Measurements from ENCODE around the gene TPM1. TPM values are rescaled to one million over a fixed set of nuclear protein-coding genes. Genes with fewer than 3 reads are reported as not detected.
A peak's percentile ranks its signal among the peaks of the same experiment; 100 is the strongest.

TPM1 gene
- total and polyA plus RNA-seq, 2 of the 4 experiments (the other 2 are of a cell fraction): 661 to 1,623 TPM

DNA sequence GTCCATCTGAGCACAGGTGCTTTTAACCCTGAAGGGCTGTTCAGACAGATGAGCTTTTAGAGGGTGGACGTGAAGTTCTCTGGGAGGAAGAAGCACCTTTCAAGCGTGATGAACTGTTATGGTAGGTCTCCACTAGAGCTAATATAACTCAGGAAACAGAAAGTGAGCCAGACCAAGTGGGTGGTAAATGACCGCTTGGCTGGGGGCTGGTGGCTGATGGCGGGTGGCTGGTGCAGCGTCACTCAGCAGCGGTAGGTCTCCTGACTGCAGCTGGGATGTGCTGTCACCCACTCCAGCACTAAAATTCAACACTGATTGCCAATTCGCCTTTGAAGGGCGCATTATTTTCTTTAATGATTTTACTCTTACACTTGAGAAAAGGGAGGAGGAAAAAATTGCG, 47.9 kb downstream of the TPM1 start:
- in situ Hi-C loops (cut with MboI; ENCODE audit: low sequenced_read_pairs) (no loop called here), intact Hi-C loops (cut with micrococcal nuclease) (loop anchor here (5.0 to 10.0 kb wide), 2 partner anchors 238 to 314 kb away; no protein-coding TSS in a partner anchor)
- no peak overlapping the region for H3K4me2 ChIP-seq (ENCODE audit: low read depth, low read length)

More for the DNA sequence above, 47.9 kb downstream of the TPM1 start:
- dilution Hi-C loops (cut with HindIII; ENCODE audit: low sequenced_read_pairs, unreplicated experiment): no loop called here
- Histone ChIP-seq H3K9me3 (ENCODE audit: control insufficient read depth, insufficient read depth, low read length) (no peaks in the 10 kb centered on the region), H3K27me3 (ENCODE audit: control insufficient read depth, insufficient read depth, low read length) (no peaks in the 10 kb centered on the region), H3K36me3 (ENCODE audit: control insufficient read depth, insufficient read depth, low read length) (no peaks in the 10 kb centered on the region), H2AK5ac (ENCODE audit: low read depth, low read length) (peak overlapping the region; percentile 57; the same call in 1 of the 2 replicates), H4K8ac (ENCODE audit: low read depth in 2 of 2, low read length in 2 of 2) (peak overlapping the region in 1 of 2 experiments; percentile 61; a peak in 2 of 4 replicates), H4K91ac (ENCODE audit: insufficient read depth, low read depth, low read length) (peak overlapping the region; percentile 57), H3K4ac (ENCODE audit: low read depth, low read length) (peak overlapping the region; percentile 74), H2BK20ac (ENCODE audit: low read depth, low read length) (peak overlapping the region; percentile 76), H3K9ac (ENCODE audit: low read depth, low read length) (no peak overlapping the region), H2BK5ac (ENCODE audit: low read depth, low read length, poor library complexity, severe bottlenecking) (peak overlapping the region; percentile 41), H2BK15ac (ENCODE audit: low read depth, low read length) (peak overlapping the region; percentile 88), H2AFZ (replicated peaks; ENCODE audit: low read length, poor library complexity) (peak overlapping the region; percentile 18), H3K9me1 (ENCODE audit: insufficient read depth, low read length) (peaks cover 13% of the 10 kb centered on the region), H4K20me1 (ENCODE audit: insufficient read depth, low read length) (no peaks in the 10 kb centered on the region), H3K4me3 (ENCODE audit: insufficient read depth, low read depth, low read length) (no peak overlapping the region), H4K5ac (ENCODE audit: low read depth, low read length) (peak overlapping the region; percentile 46; the same call in 1 of the 2 replicates), H3K27ac (ENCODE audit: insufficient read depth, low read length) (no peak overlapping the region), H3K4me1 (ENCODE audit: control insufficient read depth, insufficient read depth, low read length) (peaks cover 24% of the 10 kb centered on the region), H2AK9ac (replicated peaks; ENCODE audit: low read depth, low read length, poor library complexity) (no peak overlapping the region), H3K18ac (ENCODE audit: low read depth, low read length) (peak overlapping the region; percentile 18), H3K23ac (ENCODE audit: low read depth, low read length) (peak overlapping the region; percentile 22; the same call in 1 of the 2 replicates), H3K14ac (replicated peaks; ENCODE audit: low read depth, low read length) (peak overlapping the region; percentile 36; the same call in 1 of the 2 replicates), H3K56ac (ENCODE audit: extremely low read depth, insufficient read depth, low read length) (no peak overlapping the region), H2BK120ac (ENCODE audit: low read depth, low read length) (peak overlapping the region; percentile 77), H3K79me1 (ENCODE audit: low read depth in 1 of 2, low read length in 2 of 2) (peaks cover 0 to 6% of the 10 kb centered on the region in 2 experiments; a peak in 2 of 4 replicates)
- BruUV-seq (replicated peaks): no TSS peak
- TF ChIP-seq, protein P1, sequence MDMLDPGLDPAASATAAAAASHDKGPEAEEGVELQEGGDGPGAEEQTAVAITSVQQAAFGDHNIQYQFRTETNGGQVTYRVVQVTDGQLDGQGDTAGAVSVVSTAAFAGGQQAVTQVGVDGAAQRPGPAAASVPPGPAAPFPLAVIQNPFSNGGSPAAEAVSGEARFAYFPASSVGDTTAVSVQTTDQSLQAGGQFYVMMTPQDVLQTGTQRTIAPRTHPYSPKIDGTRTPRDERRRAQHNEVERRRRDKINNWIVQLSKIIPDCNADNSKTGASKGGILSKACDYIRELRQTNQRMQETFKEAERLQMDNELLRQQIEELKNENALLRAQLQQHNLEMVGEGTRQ (IDR thresholded peaks at IDR 0.05; ENCODE audit: low read depth, low read length): no peak
- TF ChIP-seq, protein P2, sequence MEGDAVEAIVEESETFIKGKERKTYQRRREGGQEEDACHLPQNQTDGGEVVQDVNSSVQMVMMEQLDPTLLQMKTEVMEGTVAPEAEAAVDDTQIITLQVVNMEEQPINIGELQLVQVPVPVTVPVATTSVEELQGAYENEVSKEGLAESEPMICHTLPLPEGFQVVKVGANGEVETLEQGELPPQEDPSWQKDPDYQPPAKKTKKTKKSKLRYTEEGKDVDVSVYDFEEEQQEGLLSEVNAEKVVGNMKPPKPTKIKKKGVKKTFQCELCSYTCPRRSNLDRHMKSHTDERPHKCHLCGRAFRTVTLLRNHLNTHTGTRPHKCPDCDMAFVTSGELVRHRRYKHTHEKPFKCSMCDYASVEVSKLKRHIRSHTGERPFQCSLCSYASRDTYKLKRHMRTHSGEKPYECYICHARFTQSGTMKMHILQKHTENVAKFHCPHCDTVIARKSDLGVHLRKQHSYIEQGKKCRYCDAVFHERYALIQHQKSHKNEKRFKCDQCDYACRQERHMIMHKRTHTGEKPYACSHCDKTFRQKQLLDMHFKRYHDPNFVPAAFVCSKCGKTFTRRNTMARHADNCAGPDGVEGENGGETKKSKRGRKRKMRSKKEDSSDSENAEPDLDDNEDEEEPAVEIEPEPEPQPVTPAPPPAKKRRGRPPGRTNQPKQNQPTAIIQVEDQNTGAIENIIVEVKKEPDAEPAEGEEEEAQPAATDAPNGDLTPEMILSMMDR (conservative IDR thresholded peaks at IDR 0.05; ENCODE audit: low read depth, low read length): no peak
- ChIA-PET CTCF (interaction anchor here (0.6 kb wide), 1 partner anchor 305 kb away, joined by 4 read pairs; no protein-coding TSS in a partner anchor), POLR2A (ENCODE audit: unreplicated experiment) (no interaction called here)
- DNase-seq (no peak), ATAC-seq (ENCODE audit: low read depth) (no peak)
- WGBS, 2 experiments (ENCODE audit: extremely low coverage in 2 of 2, insufficient read length in 1 of 2): no CpG with 5 or more reads among the region's 9 CpGs
